ENCODE results near the gene DNLZ.

Gene DNLZ

GRCh38 chr9:136342181-136343120, 21.1 kb downstream of the DNLZ start:
- no peak for DNase-seq (ENCODE audit: low spot score)
- no peak for TF ChIP-seq CTCF (IDR thresholded peaks at IDR 0.05)
- Histone ChIP-seq H3K4me3 (peak overlapping the region; percentile 70), H3K27ac (peak overlapping the region in 1 of 2 donors; percentile 76)

GRCh38 chr9:136341769-136342168, 21.8 kb downstream of the DNLZ start:
- no peak for DNase-seq (ENCODE audit: low spot score)
- no peak for TF ChIP-seq CTCF (IDR thresholded peaks at IDR 0.05)
- peak overlapping the region in 1 of 2 donors; percentile 76 for H3K27ac ChIP-seq
- peak overlapping the region; percentile 70 for H3K4me3 ChIP-seq

- no peak for DNase-seq (ENCODE audit: low spot score)
- H3K4me3 ChIP-seq = no peak overlapping the region
- peak overlapping the region in 1 of 2 donors; percentile 28 for H3K27ac ChIP-seq
- no peak for TF ChIP-seq CTCF (IDR thresholded peaks at IDR 0.05)
These were observed 22.4 kb downstream of the DNLZ start for GRCh38 chr9:136341042-136341655.

GRCh38 chr9:136340356-136341041, 23.0 kb downstream of the DNLZ start:
- TF ChIP-seq CTCF (IDR thresholded peaks at IDR 0.05) = no peak
- no peak for DNase-seq (ENCODE audit: low spot score)
- peak overlapping the region in 1 of 2 donors; percentile 10 for H3K27ac ChIP-seq

GRCh38 chr9:136339958-136340310, 23.6 kb downstream of the DNLZ start:
- H3K27ac ChIP-seq = no peak overlapping the region
- no peak for DNase-seq (ENCODE audit: low spot score)
- no peak for TF ChIP-seq CTCF (IDR thresholded peaks at IDR 0.05)
- H3K4me3 ChIP-seq = no peak overlapping the region

More at GRCh38 chr9:136340356-136341041, 23.0 kb downstream of the DNLZ start:
- no peak overlapping the region for H3K4me3 ChIP-seq

GRCh38 chr9:136339173-136339957, 24.2 kb downstream of the DNLZ start:
- DNase-seq (ENCODE audit: low spot score) = no peak
- Histone ChIP-seq H3K4me3 (no peak overlapping the region), H3K27ac (no peak overlapping the region)
- TF ChIP-seq CTCF (IDR thresholded peaks at IDR 0.05) = peak; percentile 63

All from coronary artery (tissue), 2 donors.